Measurements from ENCODE around the gene ATP10D.
"Not testable (repeated sequence)": the region's sequence is repeated elsewhere in the genome, so short reads cannot be mapped to it uniquely, and the experiment has no call there.

DNA sequence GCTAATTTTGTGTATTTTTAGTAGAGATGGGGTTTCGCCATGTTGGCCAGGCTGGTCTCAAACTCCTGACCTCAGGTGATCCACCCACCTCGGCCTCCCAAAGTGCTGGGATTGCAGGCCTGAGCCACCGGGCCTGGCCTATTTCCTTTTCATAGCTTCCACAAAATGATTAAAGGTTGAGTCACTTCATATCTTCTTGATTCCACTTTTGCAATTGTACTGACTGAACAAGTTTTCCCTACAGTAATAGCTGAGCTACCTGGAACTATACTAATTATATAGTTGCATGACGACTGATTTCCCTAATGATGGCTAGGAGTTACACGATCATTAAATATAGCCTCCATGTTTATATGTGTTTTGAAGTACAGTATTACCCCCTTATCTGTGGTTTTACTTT is 57.6 kb downstream of the ATP10D start:
- TF ChIP-seq POLR2A (IDR thresholded peaks at IDR 0.05), result not testable (repeated sequence)
- TF ChIP-seq, protein P1, sequence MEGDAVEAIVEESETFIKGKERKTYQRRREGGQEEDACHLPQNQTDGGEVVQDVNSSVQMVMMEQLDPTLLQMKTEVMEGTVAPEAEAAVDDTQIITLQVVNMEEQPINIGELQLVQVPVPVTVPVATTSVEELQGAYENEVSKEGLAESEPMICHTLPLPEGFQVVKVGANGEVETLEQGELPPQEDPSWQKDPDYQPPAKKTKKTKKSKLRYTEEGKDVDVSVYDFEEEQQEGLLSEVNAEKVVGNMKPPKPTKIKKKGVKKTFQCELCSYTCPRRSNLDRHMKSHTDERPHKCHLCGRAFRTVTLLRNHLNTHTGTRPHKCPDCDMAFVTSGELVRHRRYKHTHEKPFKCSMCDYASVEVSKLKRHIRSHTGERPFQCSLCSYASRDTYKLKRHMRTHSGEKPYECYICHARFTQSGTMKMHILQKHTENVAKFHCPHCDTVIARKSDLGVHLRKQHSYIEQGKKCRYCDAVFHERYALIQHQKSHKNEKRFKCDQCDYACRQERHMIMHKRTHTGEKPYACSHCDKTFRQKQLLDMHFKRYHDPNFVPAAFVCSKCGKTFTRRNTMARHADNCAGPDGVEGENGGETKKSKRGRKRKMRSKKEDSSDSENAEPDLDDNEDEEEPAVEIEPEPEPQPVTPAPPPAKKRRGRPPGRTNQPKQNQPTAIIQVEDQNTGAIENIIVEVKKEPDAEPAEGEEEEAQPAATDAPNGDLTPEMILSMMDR (IDR thresholded peaks at IDR 0.05), result not testable (repeated sequence)
